ENCODE measurements around the gene PARD3B.
"Not testable (repeated sequence)": the region's sequence is repeated elsewhere in the genome, so short reads cannot be mapped to it uniquely, and the experiment has no call there.

PARD3B gene

DNA sequence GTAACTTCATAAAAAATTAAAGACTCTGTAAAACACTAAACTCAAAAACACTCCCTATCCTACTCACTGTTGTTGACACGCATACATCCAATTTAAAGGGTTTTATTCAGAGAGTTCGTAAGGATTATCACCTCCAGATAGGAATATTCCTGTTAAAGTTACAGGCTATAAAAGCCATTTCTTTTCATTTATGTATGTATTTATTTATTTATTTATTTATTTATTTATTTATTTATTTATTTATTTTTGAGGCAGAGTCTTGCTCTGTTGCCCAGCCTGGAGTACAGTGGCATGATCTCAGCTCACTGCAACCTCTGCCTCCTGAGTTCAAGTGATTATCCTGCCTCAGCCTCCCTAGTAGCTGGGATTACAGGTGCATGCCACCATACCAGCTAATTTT is 948.3 kb downstream of the PARD3B start:
- H3K4me3 Mint-ChIP-seq; H3K27ac Mint-ChIP-seq (ENCODE audit: low read depth); H3K9me3 Mint-ChIP-seq; H3K27me3 Mint-ChIP-seq; H3K4me1 Mint-ChIP-seq; DNase-seq (ENCODE audit: low spot score in 2 of 2); ATAC-seq (replicated peaks; ENCODE audit: extremely low read depth, poor library complexity, severe bottlenecking); H3K36me3 Mint-ChIP-seq (ENCODE audit: insufficient read depth): not testable (repeated sequence)

DNA sequence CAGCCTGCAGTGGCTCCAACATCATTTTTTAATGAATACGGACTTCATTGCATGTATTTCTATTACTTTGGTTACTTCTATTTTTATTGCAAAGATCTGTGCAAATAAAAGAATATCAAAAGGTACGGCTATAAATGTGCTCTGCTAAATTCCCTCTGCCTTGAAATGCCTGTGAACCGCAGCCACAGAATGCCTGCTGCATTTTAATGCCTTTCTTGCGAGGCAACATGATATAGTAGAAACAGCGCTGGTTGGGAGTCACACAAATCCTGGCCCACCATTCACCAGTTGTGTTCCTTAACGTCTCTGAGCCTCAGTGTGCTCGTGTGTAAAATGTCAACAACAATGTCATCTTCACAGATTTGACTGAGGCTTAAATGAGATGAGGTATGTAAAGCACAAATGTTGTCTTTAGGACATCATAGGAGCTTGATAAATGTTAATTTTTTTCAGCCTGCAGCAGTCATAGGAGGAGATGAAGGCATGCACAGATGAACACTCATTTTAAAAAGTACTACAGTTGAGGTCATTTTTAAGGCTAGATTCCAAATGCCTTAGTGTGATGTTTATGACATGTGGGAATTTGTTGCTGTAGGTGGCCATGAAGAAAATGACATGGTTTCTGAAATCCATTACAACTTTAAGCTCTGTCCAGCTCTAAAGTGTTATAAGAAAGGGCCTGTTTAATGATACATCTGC is 949.4 kb downstream of the PARD3B start:
- DNase-seq (ENCODE audit: low spot score in 2 of 2) = no peak
- H3K9me3 Mint-ChIP-seq = no peaks in the 10 kb centered on the region
- H3K4me1 Mint-ChIP-seq = no peaks in the 10 kb centered on the region
- H3K4me3 Mint-ChIP-seq = no peak overlapping the region
- H3K27ac Mint-ChIP-seq (ENCODE audit: low read depth) = no peak overlapping the region
- H3K36me3 Mint-ChIP-seq (ENCODE audit: insufficient read depth) = no peaks in the 10 kb centered on the region
- no peak for ATAC-seq (replicated peaks; ENCODE audit: extremely low read depth, poor library complexity, severe bottlenecking)
- peaks cover 9% of the 10 kb centered on the region for H3K27me3 Mint-ChIP-seq

DNA sequence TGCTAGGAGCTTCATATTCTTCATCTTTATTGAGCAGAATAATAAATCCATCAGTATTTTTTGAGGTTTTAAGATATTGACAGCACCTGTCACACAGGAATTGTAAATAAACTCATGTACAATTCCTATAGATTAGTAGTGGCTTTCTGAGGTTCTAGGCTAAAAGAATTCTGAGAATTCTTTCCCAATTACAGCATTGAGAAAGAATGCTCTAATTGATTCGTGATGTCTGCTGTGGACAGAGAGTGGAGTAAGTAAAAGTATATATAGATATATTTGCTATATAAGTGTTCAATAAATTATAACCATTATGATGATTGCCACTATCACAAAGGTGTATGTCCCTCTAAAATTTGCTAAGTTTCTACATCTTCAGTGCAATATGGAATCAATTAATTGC is 950.5 kb downstream of the PARD3B start:
- Mint-ChIP-seq H3K4me3 (no peak overlapping the region), H3K27me3 (peaks cover 9% of the 10 kb centered on the region), H3K9me3 (no peaks in the 10 kb centered on the region), H3K4me1 (no peaks in the 10 kb centered on the region), H3K36me3 (ENCODE audit: insufficient read depth) (no peaks in the 10 kb centered on the region), H3K27ac (ENCODE audit: low read depth) (no peak overlapping the region)
- ATAC-seq (replicated peaks; ENCODE audit: extremely low read depth, poor library complexity, severe bottlenecking) (no peak), DNase-seq (ENCODE audit: low spot score in 2 of 2) (no peak)

DNA sequence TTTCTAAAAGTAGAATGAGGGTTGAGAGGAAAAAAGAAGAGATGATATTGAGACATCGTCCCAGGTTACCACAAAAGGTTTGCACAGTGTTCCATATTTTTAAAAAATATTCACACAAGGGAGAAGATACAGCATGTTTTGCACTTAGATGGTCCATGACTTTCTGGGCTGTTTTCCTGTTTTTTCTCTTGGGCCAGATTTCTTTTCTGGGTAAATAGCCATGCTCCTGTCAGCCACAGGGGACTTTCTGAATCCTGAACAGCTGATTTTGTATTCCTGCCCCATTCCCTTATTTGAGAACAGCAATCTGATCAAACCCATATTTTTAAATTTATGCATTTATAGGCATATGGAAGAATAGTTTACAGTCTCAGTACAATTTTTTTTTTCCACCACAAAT is 951.1 kb downstream of the PARD3B start:
- Mint-ChIP-seq H3K27ac (ENCODE audit: low read depth) (no peak overlapping the region), H3K36me3 (ENCODE audit: insufficient read depth) (no peaks in the 10 kb centered on the region), H3K4me3 (no peak overlapping the region), H3K9me3 (no peaks in the 10 kb centered on the region), H3K27me3 (peaks cover 9% of the 10 kb centered on the region), H3K4me1 (no peaks in the 10 kb centered on the region)
- DNase-seq (ENCODE audit: low spot score in 2 of 2) (no peak), ATAC-seq (replicated peaks; ENCODE audit: extremely low read depth, poor library complexity, severe bottlenecking) (no peak)

DNA sequence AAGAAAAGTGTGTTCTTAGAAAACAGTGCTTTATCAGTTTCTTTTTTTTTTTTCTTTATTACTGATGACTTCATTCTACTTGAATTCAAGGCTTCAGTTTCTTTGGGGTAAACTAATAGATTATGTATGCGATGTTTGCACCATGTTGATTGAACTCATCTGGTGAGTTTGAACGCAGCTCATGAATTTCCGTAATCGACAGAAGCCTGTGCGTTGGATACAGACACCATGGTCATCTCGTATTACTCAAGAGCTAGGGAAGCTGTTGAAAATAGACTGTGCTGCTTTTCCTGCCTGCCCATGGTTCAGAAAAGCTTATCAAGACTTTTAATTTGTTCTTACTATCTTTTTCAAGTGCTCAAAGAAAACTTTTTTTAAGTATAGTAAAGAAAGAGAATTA is 951.5 kb downstream of the PARD3B start:
- Mint-ChIP-seq H3K4me3 (no peak overlapping the region), H3K27ac (ENCODE audit: low read depth) (no peak overlapping the region), H3K36me3 (ENCODE audit: insufficient read depth) (no peaks in the 10 kb centered on the region), H3K9me3 (no peaks in the 10 kb centered on the region), H3K4me1 (no peaks in the 10 kb centered on the region), H3K27me3 (peaks cover 9% of the 10 kb centered on the region)
- ATAC-seq (replicated peaks; ENCODE audit: extremely low read depth, poor library complexity, severe bottlenecking) (no peak), DNase-seq (ENCODE audit: low spot score in 2 of 2) (no peak)

DNA sequence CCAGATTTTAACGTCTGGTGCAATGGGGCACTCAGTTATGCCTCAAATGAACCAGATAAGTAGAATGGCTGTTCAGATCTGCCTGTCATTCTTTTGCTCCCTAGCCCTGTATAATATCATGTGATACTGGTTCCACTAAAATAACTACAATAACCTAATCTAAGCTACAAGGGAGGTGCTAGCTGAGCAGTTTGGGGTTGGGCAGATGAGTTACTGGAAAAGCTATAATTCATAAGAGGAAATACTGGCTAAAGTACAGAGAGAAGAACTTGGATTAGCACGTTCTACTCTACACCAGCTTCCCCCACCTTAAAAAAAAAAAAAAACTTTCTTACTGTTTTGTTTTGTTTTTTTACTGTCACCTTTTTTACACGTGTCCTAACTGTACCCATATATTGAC is 953.7 kb downstream of the PARD3B start:
- H3K9me3 Mint-ChIP-seq = no peaks in the 10 kb centered on the region
- DNase-seq (ENCODE audit: low spot score in 2 of 2) (no peak), ATAC-seq (replicated peaks; ENCODE audit: extremely low read depth, poor library complexity, severe bottlenecking) (no peak)
- H3K36me3 Mint-ChIP-seq (ENCODE audit: insufficient read depth) = no peaks in the 10 kb centered on the region
- H3K4me3 Mint-ChIP-seq = no peak overlapping the region
- peaks cover 7% of the 10 kb centered on the region for H3K27me3 Mint-ChIP-seq
- no peak overlapping the region for H3K27ac Mint-ChIP-seq (ENCODE audit: low read depth)
- H3K4me1 Mint-ChIP-seq = no peaks in the 10 kb centered on the region

DNA sequence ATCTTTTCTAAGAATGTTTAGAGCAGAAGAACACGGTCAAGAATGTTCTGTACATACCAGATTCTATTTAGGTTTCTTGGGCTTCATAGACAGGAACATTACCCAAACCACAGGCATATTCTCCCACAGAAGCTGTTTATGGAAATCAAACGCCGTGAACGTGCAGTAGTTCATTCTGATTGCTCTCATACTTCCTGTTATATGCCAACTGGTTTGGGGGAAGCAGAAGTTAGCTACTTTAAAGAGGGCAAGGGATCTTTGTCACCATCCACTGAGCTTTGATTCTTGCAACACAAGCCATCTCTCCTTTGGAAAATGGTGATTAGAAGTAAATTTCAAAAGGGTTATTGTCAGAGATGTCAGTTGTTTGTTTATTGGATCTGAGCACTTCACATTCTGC is 954.8 kb downstream of the PARD3B start:
- Mint-ChIP-seq H3K4me1 (no peaks in the 10 kb centered on the region), H3K27me3 (no peaks in the 10 kb centered on the region), H3K27ac (ENCODE audit: low read depth) (no peak overlapping the region), H3K4me3 (no peak overlapping the region), H3K9me3 (no peaks in the 10 kb centered on the region), H3K36me3 (ENCODE audit: insufficient read depth) (no peaks in the 10 kb centered on the region)
- DNase-seq (ENCODE audit: low spot score in 2 of 2) (no peak), ATAC-seq (replicated peaks; ENCODE audit: extremely low read depth, poor library complexity, severe bottlenecking) (no peak)

DNA sequence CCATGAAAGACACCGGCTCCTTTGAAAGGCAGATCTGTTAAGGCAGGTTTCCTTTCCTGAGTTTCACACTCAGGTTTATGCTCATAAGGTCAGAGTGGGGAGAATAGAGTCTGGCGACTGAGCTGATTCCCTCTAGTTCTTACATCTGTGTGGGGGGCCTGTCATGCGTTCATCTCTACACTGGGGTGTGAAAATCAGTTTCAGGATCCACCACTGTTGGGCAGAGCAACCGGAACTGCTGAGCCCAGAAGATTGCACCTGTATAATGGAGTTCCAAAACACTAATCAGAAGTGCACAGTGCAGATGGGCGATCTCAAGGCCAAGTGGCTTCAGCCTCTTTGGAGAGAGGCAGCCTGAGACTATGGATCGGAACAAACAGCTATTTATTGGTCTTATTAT is 955.7 kb downstream of the PARD3B start:
- Mint-ChIP-seq H3K36me3 (ENCODE audit: insufficient read depth) (no peaks in the 10 kb centered on the region), H3K4me3 (no peak overlapping the region), H3K9me3 (no peaks in the 10 kb centered on the region), H3K27ac (ENCODE audit: low read depth) (no peak overlapping the region), H3K4me1 (no peaks in the 10 kb centered on the region), H3K27me3 (no peaks in the 10 kb centered on the region)
- no peak for DNase-seq (ENCODE audit: low spot score in 2 of 2)
- no peak for ATAC-seq (replicated peaks; ENCODE audit: extremely low read depth, poor library complexity, severe bottlenecking)

DNA sequence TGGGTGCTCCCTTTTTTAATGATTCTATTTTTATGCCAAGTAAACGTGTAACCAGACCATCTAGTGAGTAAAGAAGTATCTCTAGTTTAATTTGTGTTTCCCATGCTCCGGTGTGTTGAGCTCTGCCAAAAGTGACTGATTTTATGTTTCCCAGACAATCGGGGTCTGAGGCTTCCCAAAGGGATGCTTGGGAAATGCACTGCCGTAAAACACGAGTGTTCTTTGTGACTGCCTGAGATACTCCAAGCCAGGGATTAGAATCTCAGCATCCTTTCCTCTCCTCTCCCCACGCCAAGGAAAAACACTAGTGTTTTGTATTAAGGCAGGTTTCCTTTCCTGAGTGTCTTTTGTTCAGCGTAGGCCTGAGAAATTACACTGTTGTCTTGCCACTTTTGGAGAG is 956.6 kb downstream of the PARD3B start:
- ATAC-seq (replicated peaks; ENCODE audit: extremely low read depth, poor library complexity, severe bottlenecking) = no peak
- Mint-ChIP-seq H3K9me3 (no peaks in the 10 kb centered on the region), H3K36me3 (ENCODE audit: insufficient read depth) (no peaks in the 10 kb centered on the region), H3K27ac (ENCODE audit: low read depth) (no peak overlapping the region), H3K27me3 (no peaks in the 10 kb centered on the region), H3K4me1 (no peaks in the 10 kb centered on the region), H3K4me3 (no peak overlapping the region)
- DNase-seq (ENCODE audit: low spot score in 2 of 2) = no peak

DNA sequence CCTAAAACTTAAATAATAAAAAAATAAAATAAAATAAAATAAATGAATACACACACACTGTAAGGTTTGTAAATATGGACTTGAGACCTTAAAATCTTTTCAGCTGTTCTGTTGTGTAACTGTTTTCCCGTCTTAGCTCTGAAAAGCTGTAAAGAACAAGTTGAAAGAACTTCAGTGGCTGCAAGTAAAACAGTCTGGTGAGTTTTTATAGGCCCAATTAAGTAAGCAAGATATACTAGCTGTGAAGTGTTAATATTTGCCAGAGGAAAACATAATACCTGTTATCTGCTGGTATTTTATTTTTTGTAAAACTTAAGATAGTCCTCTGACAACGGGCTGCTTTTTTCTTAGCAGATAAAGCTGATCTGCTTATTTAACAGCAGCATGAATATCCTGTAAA is 960.1 kb downstream of the PARD3B start:
- H3K36me3 Mint-ChIP-seq (ENCODE audit: insufficient read depth) = no peaks in the 10 kb centered on the region
- H3K4me1 Mint-ChIP-seq = no peaks in the 10 kb centered on the region
- H3K9me3 Mint-ChIP-seq = peaks cover 5% of the 10 kb centered on the region
- ATAC-seq (replicated peaks; ENCODE audit: extremely low read depth, poor library complexity, severe bottlenecking) (no peak), DNase-seq (ENCODE audit: low spot score in 2 of 2) (no peak)
- H3K27me3 Mint-ChIP-seq = no peaks in the 10 kb centered on the region
- H3K27ac Mint-ChIP-seq (ENCODE audit: low read depth) = no peak overlapping the region
- H3K4me3 Mint-ChIP-seq = no peak overlapping the region

DNA sequence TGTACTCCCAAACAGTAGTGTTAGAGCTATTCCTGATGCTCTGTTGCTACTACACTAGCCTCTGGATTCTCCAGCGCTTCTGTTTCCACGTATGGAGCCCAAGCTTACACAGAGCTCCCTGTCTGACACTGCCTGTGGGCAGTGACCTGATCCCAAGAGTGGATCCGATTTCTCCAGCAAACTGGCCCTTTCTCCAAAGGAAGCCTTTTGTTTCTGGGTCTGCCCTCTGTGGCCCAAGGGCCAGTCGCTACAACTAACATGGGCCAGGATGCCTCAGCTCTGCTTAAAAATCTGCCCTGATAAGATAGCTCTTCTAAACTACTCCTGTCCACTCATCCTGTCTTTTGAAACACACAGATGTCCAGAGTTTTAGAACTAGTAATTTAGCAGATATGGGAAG is 964.4 kb downstream of the PARD3B start:
- no peaks in the 10 kb centered on the region for H3K4me1 Mint-ChIP-seq
- no peak for ATAC-seq (replicated peaks; ENCODE audit: extremely low read depth, poor library complexity, severe bottlenecking)
- H3K27me3 Mint-ChIP-seq = no peaks in the 10 kb centered on the region
- DNase-seq (ENCODE audit: low spot score in 2 of 2) = no peak
- H3K27ac Mint-ChIP-seq (ENCODE audit: low read depth) = no peak overlapping the region
- peaks cover 5% of the 10 kb centered on the region for H3K9me3 Mint-ChIP-seq
- no peak overlapping the region for H3K4me3 Mint-ChIP-seq
- no peaks in the 10 kb centered on the region for H3K36me3 Mint-ChIP-seq (ENCODE audit: insufficient read depth)

DNA sequence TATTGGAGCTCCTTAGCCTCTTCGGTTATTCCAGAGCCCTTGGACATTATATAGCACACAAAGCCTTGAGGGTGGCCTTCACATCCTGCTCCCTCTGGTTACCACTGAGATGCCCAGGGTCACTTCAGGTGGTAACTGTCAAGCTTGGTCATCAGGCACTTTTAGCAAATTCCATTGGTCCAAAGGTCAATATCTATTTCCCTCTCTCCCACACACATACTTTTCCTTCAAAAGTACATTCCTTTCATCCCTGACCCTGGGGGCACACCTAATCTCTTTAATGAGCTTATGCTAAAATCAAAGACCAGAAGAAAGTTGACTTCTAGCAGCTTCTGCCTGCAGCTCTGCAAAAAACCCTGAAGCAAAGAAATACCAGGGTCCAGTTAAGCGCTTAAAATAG is 965.1 kb downstream of the PARD3B start:
- H3K36me3 Mint-ChIP-seq (ENCODE audit: insufficient read depth) = no peaks in the 10 kb centered on the region
- ATAC-seq (replicated peaks; ENCODE audit: extremely low read depth, poor library complexity, severe bottlenecking) (no peak), DNase-seq (ENCODE audit: low spot score in 2 of 2) (no peak)
- no peaks in the 10 kb centered on the region for H3K27me3 Mint-ChIP-seq
- no peak overlapping the region for H3K27ac Mint-ChIP-seq (ENCODE audit: low read depth)
- peaks cover 5% of the 10 kb centered on the region for H3K9me3 Mint-ChIP-seq
- no peaks in the 10 kb centered on the region for H3K4me1 Mint-ChIP-seq
- no peak overlapping the region for H3K4me3 Mint-ChIP-seq

DNA sequence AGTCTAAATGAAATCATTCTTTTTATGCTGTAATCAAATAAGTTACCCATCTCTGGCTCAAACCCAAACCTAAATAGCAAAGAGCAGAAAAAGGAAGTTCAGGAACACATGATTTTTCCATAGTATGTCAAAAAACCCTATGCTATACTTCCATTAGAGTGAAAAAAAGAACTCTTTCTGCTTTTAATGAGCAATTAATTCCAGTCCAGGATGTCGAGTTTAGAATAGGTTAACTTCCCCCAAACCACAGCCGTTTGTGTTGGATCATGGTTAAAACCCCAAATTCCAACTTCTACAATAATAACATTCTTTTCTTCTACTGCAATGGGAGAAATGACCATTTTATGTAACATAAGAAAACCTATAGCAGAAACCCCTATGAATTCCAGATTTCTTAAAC is 965.9 kb downstream of the PARD3B start:
- Mint-ChIP-seq H3K4me3 (no peak overlapping the region), H3K36me3 (ENCODE audit: insufficient read depth) (no peaks in the 10 kb centered on the region), H3K27me3 (no peaks in the 10 kb centered on the region), H3K9me3 (peaks cover 5% of the 10 kb centered on the region), H3K4me1 (no peaks in the 10 kb centered on the region), H3K27ac (ENCODE audit: low read depth) (no peak overlapping the region)
- DNase-seq (ENCODE audit: low spot score in 2 of 2) = no peak
- ATAC-seq (replicated peaks; ENCODE audit: extremely low read depth, poor library complexity, severe bottlenecking) = no peak

DNA sequence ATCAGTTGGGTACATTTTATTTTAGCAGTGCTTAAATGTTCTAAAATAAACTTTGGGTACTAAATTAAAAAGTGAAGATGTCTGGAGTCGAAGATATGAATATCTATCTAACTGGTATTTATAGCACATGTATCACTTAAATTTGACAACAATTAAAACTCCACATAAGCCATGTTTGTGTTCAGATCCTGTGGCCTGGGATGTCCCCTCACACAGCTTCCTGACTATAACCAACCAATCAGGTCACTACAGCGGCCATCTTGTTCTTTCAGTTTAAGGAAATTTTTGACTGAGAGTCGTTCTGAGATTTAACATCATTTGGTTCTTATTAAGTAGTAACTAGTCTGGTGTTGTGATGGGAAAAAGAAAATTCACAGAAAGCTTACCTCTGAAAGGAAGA is 966.4 kb downstream of the PARD3B start:
- Mint-ChIP-seq H3K27me3 (no peaks in the 10 kb centered on the region), H3K4me3 (no peak overlapping the region), H3K4me1 (no peaks in the 10 kb centered on the region), H3K9me3 (peaks cover 5% of the 10 kb centered on the region), H3K27ac (ENCODE audit: low read depth) (no peak overlapping the region), H3K36me3 (ENCODE audit: insufficient read depth) (no peaks in the 10 kb centered on the region)
- no peak for DNase-seq (ENCODE audit: low spot score in 2 of 2)
- no peak for ATAC-seq (replicated peaks; ENCODE audit: extremely low read depth, poor library complexity, severe bottlenecking)
